HG03135 (cell line): ENCODE results near the gene PMEPA1.
"Not testable (repeated sequence)": the region's sequence is repeated elsewhere in the genome, so short reads cannot be mapped to it uniquely, and the experiment has no call there.

Experiments
- ATAC-seq: cut with Tn5 transposase; IDR thresholded peaks from one replicate; pipeline ENCODE4 v1.9.1; 2021; ENCODE audit warnings: mild to moderate bottlenecking, moderate library complexity; ENCODE audit not compliant: unreplicated experiment

The PMEPA1 gene

GRCh38 chr20:57653546-57653900 lies 56.3 kb downstream of the PMEPA1 start:
- ATAC-seq, result no peak

- no peak for ATAC-seq
Measured at GRCh38 chr20:57652606-57653545, 56.9 kb downstream of the PMEPA1 start.

DNA sequence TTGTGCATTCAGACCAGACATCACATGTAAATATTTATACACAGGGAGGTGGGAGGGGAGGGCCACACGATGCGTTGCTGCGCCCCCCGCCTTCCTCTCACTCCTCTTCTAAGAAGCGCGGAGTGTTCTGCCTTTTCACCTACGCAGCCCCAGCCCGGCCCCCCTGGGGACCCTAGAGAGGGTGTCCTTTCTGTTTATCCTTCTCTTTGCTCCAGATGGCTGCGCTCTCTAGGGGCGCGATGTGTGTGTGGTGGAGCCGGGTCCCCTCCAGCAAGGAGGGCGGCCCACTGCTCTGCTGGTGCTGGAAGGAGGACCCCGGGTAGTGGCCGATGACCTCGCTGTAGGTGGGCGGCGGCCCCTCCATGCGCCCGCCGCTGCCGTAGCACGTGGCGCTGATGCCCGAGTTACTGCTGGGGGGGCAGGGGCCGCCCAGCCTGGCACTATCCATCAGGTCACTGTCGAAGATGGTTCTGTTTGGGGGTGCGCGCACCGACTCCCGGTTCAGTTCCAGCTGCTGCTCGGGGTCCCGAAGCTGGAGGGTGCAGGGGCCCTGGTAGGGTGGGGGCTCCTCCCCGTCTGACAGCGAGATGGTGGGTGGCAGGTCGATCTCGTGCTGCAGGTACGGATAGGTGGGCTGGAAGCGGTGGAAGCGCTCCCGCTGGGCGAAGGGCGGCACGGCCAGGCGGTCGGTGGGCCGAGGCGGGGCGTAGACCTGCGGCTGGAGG lies 57.8 kb downstream of the PMEPA1 start:
- no peak for ATAC-seq

GRCh38 chr20:57650756-57651483 lies 58.9 kb downstream of the PMEPA1 start:
- ATAC-seq, result no peak

DNA sequence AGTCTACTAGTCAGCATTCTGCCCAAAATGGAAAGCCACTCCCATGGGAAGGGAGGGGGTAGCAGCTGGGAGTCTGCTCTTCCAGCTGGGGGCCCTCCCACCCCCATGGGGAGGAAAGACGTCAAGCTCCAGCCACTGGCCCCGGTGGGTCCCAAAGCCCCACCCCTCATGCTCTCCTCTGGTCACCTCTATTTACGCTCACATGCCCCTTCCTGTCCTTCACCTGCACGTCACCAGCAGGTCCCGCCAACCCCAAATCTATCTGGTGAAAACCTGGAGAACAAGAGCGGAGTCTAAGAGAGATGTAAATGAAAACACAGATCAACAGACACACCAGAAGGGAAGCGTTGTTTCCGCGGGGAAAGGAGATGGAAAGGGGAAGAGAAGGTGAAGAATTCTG lies 59.5 kb downstream of the PMEPA1 start:
- no peak for ATAC-seq

- no peak for ATAC-seq
Measured at GRCh38 chr20:57649617-57650015, 60.2 kb downstream of the PMEPA1 start.

GRCh38 chr20:57648878-57649616 lies 60.8 kb downstream of the PMEPA1 start:
- no peak for ATAC-seq

- ATAC-seq, result no peak
Measured at GRCh38 chr20:57647933-57648785, 61.7 kb downstream of the PMEPA1 start.

DNA sequence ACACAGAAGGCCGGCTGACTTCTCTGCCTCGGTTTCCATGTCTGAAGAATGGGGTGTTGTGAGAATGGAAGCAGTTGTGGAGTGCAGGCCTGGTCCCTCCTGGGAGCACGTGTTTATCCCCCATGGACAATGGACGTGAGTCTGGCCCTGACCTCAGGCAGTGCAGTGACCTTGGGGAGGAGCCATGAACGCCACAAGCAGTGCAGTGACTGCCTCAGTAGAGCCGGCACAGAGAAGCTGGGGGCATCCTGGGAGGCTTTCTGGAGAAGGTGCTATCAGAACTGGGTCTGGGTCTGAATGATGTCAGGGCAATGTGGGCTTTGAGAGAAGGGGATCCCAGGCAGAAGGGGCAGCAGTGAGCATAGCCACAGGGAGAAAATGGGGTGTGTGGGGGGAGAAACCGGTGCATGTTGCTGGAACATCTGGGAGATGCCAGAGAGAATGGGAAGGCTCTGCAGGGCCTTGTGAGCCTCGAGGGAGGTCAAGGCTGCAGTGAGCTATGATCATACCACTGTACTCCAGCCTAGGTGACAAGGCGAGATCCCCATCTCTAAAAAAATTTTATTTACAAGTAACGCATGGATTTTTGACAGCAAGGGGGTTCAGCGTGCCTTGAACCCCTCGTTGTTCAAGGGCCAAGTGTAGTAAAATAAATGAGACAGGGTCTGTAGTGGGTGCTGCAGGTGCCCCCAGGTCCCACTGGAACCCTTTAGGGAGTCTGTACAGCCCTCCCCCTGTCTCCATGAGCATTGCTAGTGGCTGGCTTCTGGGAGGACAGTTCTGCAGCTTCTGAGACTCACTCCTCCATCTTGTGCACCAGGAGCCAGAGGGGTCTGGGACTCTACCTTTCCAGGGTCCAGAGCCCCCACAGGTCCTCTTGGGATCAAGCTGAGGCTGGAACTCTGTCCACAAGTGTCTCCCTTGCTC lies 62.5 kb downstream of the PMEPA1 start:
- no peak for ATAC-seq

- no peak for ATAC-seq
Measured at GRCh38 chr20:57638895-57639236, 70.9 kb downstream of the PMEPA1 start.

DNA sequence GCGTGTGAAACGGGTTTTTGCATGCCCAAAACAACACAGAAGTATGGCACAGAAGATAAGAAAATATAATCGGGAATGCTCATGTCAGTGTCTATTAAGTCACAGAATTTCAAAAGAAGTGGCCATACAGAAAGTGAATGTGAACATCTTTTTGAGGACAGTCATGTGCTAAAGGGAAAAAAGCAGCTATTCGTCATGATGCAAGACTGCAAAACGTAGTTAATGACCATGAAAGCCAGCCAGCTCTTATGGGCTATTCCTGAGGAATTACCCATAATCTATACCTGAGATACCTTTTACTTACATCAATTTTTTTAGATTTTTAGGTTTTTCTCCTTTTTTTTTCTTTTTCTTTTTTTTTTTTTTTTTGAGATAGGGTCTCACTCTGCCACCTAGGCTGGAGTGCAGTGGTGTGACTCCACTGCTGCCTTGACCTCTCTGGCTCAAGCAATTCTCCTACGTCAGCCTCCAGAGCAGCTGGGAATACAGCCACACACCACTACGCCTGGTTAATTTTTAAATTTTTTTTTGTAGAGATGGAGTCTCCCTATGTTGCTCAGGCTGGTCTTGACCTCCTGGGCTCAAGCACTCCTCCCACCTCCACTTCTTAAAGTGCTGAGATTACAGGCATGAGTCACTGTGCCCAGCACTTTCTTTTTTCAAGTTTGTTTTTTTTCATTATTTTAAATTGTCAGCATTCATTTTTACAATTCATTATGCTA lies 71.5 kb downstream of the PMEPA1 start:
- no peak for ATAC-seq

DNA sequence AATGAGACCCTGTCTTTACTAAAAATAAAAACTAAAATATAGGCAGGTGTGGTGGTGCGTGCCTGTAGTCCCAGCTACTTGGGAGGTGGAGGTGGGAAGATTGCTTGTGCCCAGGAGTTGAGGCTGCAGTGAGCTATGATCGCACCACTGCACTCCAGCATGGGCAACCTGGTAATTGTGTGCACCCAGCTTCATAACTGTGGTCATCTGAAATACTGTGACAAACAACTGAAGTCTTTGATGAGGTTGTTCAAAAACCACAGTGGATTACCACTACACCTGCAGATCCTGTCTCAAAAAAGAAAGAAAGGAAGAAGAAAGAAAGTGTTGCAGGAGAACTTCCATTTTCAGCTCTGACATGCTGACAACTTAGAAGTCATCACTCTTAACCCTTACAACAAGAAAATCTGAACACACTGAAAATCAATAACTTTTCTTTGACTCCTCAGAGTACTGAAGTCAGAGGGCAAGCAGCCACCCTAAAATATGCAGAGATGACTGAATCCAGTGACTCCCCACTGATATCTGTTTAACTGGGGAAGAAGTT lies 75.8 kb downstream of the PMEPA1 start:
- no peak for ATAC-seq

DNA sequence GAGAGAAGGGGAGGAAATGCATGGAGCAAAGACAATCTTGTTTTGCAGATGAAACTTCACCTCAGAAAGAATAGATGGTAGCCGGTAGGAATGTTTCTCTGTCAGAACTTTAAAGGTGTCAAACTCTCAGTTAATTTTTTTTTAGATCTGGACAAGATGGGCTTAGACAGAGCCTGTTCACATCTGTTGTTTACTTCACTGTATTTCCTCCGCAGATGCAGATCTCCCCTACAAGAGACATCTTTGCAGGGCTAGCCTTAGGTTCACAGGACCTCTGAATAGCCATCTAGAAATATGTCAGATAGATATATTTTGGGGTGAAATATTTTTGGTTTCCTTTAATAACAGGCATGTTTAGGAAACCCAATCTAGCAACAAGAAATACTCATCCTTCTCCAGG lies 77.5 kb downstream of the PMEPA1 start:
- no peak for ATAC-seq

GRCh38 chr20:57630061-57630460 lies 79.8 kb downstream of the PMEPA1 start:
- no peak for ATAC-seq

- ATAC-seq, result not testable (repeated sequence)
Measured at GRCh38 chr20:57629491-57629901, 80.3 kb downstream of the PMEPA1 start.

DNA sequence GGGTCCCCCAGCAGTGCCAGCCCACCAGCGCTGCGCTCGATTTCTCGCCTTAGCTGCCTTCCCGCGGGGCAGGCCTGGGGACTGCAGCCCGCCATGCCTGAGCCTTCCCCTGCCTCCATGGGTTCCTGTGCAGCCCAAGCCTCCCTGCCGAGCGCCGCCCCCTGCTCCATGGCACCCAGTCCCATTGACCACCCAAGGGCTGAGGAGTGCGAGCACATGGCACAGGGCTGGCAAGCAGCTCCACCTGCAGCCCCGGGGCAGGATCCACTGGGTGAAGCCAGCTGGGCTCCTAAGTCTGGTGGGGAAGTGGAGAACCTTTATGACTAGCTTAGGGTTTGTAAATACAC lies 80.9 kb downstream of the PMEPA1 start:
- ATAC-seq, result not testable (repeated sequence)

DNA sequence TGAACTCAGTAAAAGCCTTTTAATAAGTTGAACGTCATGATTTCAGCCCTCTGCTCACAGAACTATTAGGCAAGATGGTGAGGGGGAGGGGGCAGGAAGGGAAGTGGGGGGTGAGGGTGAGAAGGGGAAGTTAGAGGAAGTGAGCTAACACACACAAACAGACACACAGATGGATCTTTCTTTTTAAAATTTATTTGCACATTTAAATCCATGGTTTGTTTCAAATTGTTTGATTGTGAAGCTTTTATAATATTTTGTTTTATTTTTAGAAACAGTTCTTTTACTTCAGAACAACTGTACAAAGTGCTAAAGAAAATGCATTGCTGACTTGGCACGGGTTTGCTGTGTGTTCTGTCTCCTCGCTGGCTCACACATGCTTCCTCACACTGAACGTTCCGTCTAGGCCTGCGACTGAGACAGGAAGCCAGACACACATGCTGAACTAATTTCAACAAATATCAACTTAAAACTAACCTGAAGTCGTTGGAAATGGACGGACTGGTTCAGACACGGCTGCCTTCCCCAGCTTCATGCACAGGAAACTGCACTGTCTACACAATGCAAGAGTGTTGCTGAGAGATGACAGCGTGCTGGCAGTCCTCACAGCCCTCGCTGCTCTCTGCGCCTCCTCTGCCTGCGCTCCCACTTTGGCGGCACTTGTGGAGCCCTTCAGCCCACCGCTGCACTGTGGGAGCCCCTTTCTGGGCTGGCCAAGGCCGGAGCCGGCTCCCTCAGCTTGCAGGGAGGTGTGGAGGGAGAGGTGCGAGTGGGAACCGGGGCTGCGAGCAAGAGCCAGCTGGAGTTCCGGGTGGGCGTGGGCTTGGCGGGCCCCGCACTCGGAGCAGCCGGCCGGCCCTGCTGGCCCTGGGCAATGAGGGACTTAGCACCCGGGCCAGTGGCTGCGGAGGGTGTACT lies 81.5 kb downstream of the PMEPA1 start:
- peak; percentile 51 for ATAC-seq
